ENCODE data around the gene ANKS4B.

ANKS4B gene

GRCh38 chr16:21302454-21302853, 69.0 kb downstream of the ANKS4B start:
- DNase-seq, result no peak

GRCh38 chr16:21302898-21303528, 69.5 kb downstream of the ANKS4B start:
- DNase-seq, result no peak

Data from left hindlimb (tissue), 1 donor.